Right atrium auricular region (tissue), 2 donors: Measurements from ENCODE around the gene PXMP2. TPM values are rescaled to one million over a fixed set of nuclear protein-coding genes. Genes with fewer than 3 reads are reported as not detected.

Source experiments
- DNase-seq: peaks from one replicate; pipeline ENCODE4 v3.0.0-alpha.2; 2019; ENCODE audit warnings: low spot score
- H3K27ac ChIP-seq, 2 donors: fragments of 200-600 bp; sonication (generic); 1 replicate in 1 of 2; 2 replicates in 1 of 2; pipeline ENCODE4 v1.5.1; 2016 to 2019
- H3K27me3 ChIP-seq, 2 donors: fragments of 200-600 bp; sonication (generic); one replicate each; pipeline versions ENCODE4 v1.5.1 to v1.6.0; 2017 to 2019
- H3K36me3 ChIP-seq: fragments of 200-600 bp; sonication (generic); one replicate; pipeline ENCODE4 v1.5.1; 2016
- H3K4me1 ChIP-seq, 2 donors: fragments of 200-600 bp; sonication (generic); one replicate each; pipeline versions ENCODE4 v1.5.1 to v1.6.0; 2017 to 2019
- H3K4me3 ChIP-seq, 2 donors: fragments of 200-600 bp; sonication (generic); 1 replicate in 1 of 2; 2 replicates in 1 of 2; pipeline ENCODE4 v1.5.1; 2017 to 2019; ENCODE audit warnings: mild to moderate bottlenecking in 1 of 2, moderate library complexity in 1 of 2
- H3K9me3 ChIP-seq, 2 donors: fragments of 200-600 bp; sonication (generic); one replicate each; pipeline ENCODE4 v1.5.1; 2019
- CTCF ChIP-seq, 2 donors: fragments of 200-600 bp; sonication (generic); IDR thresholded peaks; one replicate each; pipeline ENCODE4 v1.5.1; 2019; ENCODE audit warnings: antibody characterized with exemption in 2 of 2
- total RNA-seq, 2 donors: library from RNA; depleted of rRNA; stranded (reverse); fragments of >200 nt; gene quantifications; one replicate each; pipeline ENCODE4 v1.1.0, GENCODE V29; 2016

Gene PXMP2
- total RNA-seq, 2 donors from 2014 or later: 43.0 to 65.7 TPM

GRCh38 chr12:132724506-132725241 lies 37.3 kb downstream of the PXMP2 start:
- no peak overlapping the region for H3K4me3 ChIP-seq
- H3K27ac ChIP-seq: no peak overlapping the region
- H3K4me1 ChIP-seq: peaks cover 0 to 3% of the 10 kb centered on the region in 2 donors
- no peaks in the 10 kb centered on the region for H3K9me3 ChIP-seq
- no peak for TF ChIP-seq CTCF (IDR thresholded peaks at IDR 0.05)
- H3K27me3 ChIP-seq: no peaks in the 10 kb centered on the region
- no peak for DNase-seq
- H3K36me3 ChIP-seq: peaks cover 78% of the 10 kb centered on the region

- DNase-seq: no peak
- Histone ChIP-seq H3K27ac (no peak overlapping the region), H3K4me3 (no peak overlapping the region), H3K4me1 (peaks cover 0 to 3% of the 10 kb centered on the region in 2 donors), H3K36me3 (peaks cover 79% of the 10 kb centered on the region), H3K27me3 (no peaks in the 10 kb centered on the region), H3K9me3 (no peaks in the 10 kb centered on the region)
- no peak for TF ChIP-seq CTCF (IDR thresholded peaks at IDR 0.05)
Measured at GRCh38 chr12:132726386-132726785, 39.0 kb downstream of the PXMP2 start.

GRCh38 chr12:132727091-132727794 lies 39.9 kb downstream of the PXMP2 start:
- H3K27me3 ChIP-seq: no peaks in the 10 kb centered on the region
- peaks cover 0 to 3% of the 10 kb centered on the region in 2 donors for H3K4me1 ChIP-seq
- no peak for DNase-seq
- TF ChIP-seq CTCF (IDR thresholded peaks at IDR 0.05): no peak
- no peak overlapping the region for H3K27ac ChIP-seq
- H3K36me3 ChIP-seq: peaks cover 86% of the 10 kb centered on the region
- H3K9me3 ChIP-seq: no peaks in the 10 kb centered on the region
- H3K4me3 ChIP-seq: no peak overlapping the region

- Histone ChIP-seq H3K4me1 (no peaks in the 10 kb centered on the region), H3K4me3 (no peak overlapping the region), H3K27me3 (no peaks in the 10 kb centered on the region), H3K27ac (no peak overlapping the region), H3K36me3 (peaks cover 88% of the 10 kb centered on the region), H3K9me3 (no peaks in the 10 kb centered on the region)
- no peak for DNase-seq
- TF ChIP-seq CTCF (IDR thresholded peaks at IDR 0.05): no peak
Measured at GRCh38 chr12:132728502-132728901, 41.1 kb downstream of the PXMP2 start.

- H3K4me3 ChIP-seq: no peak overlapping the region
- H3K36me3 ChIP-seq: peaks cover 88% of the 10 kb centered on the region
- TF ChIP-seq CTCF (IDR thresholded peaks at IDR 0.05): no peak
- H3K9me3 ChIP-seq: no peaks in the 10 kb centered on the region
- H3K4me1 ChIP-seq: no peaks in the 10 kb centered on the region
- H3K27ac ChIP-seq: no peak overlapping the region
- H3K27me3 ChIP-seq: no peaks in the 10 kb centered on the region
- no peak for DNase-seq
Measured at GRCh38 chr12:132729541-132730320, 42.3 kb downstream of the PXMP2 start.
